H1 (cell line): ENCODE results near the gene ING5. TPM values are rescaled to one million over a fixed set of nuclear protein-coding genes. Genes with fewer than 3 reads are reported as not detected.

Experiments
- ATF3 ChIP-seq: IDR thresholded peaks from 2 replicates; pipeline ENCODE4 v1.6.1; 2011; ENCODE audit warnings: low read depth, mild to moderate bottlenecking, low read length; ENCODE audit not compliant: insufficient read depth
- BACH1 ChIP-seq: IDR thresholded peaks from 2 replicates; pipeline ENCODE4 v1.6.1; 2012; ENCODE audit warnings: low read length, improper control_type of control experiment
- CHD7 ChIP-seq: fragments of 300-600 bp; sonication (generic); IDR thresholded peaks from 2 replicates; pipeline ENCODE4 v1.7.1; 2012; ENCODE audit warnings: low read length, moderate library complexity, mild to moderate bottlenecking, inconsistent platforms; ENCODE audit not compliant: insufficient replicate concordance
- EGR1 ChIP-seq: IDR thresholded peaks from 2 replicates; pipeline ENCODE4 v1.6.1; 2011; ENCODE audit warnings: low read depth, low read length, borderline replicate concordance
- FOSL1 ChIP-seq: IDR thresholded peaks from 2 replicates; pipeline ENCODE4 v1.6.1; 2011; ENCODE audit warnings: mild to moderate bottlenecking, low read depth, low read length, moderate library complexity; ENCODE audit not compliant: insufficient read depth
- RXRA ChIP-seq: IDR thresholded peaks from 2 replicates; pipeline ENCODE4 v1.6.1; 2011; ENCODE audit warnings: low read depth, mild to moderate bottlenecking, low read length, moderate library complexity; ENCODE audit not compliant: insufficient read depth
- SIX5 ChIP-seq: IDR thresholded peaks from 2 replicates; pipeline ENCODE4 v1.6.1; 2011; ENCODE audit warnings: mild to moderate bottlenecking, low read depth, low read length
- SP4 ChIP-seq: IDR thresholded peaks from 2 replicates; pipeline ENCODE4 v1.6.1; 2012; ENCODE audit warnings: low read length, inconsistent platforms
- USF2 ChIP-seq: IDR thresholded peaks from 2 replicates; pipeline ENCODE4 v1.6.1; 2011; ENCODE audit warnings: low read length, improper control_type of control experiment
- polyA plus RNA-seq, 7 experiments: library from polyadenylated mRNA; depleted of rRNA in 3 of 7; stranded (reverse) in 5 of 7; unstranded in 2 of 7; fragments of >200 nt in 5 of 7; fragments of 200-250 nt in 2 of 7; gene quantifications; 1 replicate in 5 of 7; 2 replicates in 1 of 7; 4 replicates in 1 of 7; pipeline versions ENCODE4 v1.2.1 to v1.2.3, GENCODE V29; 2011 to 2013; ENCODE audit warnings: missing spikeins in 2 of 7, mixed read lengths in 2 of 7
- total RNA-seq: library from RNA; stranded (reverse); fragmentation: NEBNext Ultra II Directional; extraction: Animal tissue kit (Norgen Biotek cat#: 25700); gene quantifications from 2 replicates; pipeline ENCODE4 v1.2.1, GENCODE V29; 2021

The ING5 gene
- total and polyA plus RNA-seq, 2 of the 8 experiments (the other 6 are each of a cell fraction or from before 2014, with no cell fraction given), result 41.5 to 47.4 TPM

GRCh38 chr2:241768251-241768711 is 66.4 kb downstream of the ING5 start (continued):
- no peak for TF ChIP-seq CHD7
- no peak for TF ChIP-seq FOSL1
- TF ChIP-seq EGR1, result no peak
- TF ChIP-seq ATF3, result no peak
- TF ChIP-seq SP4, result no peak
- no peak for TF ChIP-seq BACH1
- no peak for TF ChIP-seq SIX5
- TF ChIP-seq RXRA, result no peak
- no peak for TF ChIP-seq USF2
